Measurements from ENCODE around the gene ATP9A.
"Not testable (repeated sequence)": the region's sequence is repeated elsewhere in the genome, so short reads cannot be mapped to it uniquely, and the experiment has no call there.

ATP9A gene

GRCh38 chr20:51791626-51792025, 23.4 kb upstream of the ATP9A start:
- DNase-seq = no peak

- no peak for DNase-seq
Measured at GRCh38 chr20:51790256-51790655, 22.1 kb upstream of the ATP9A start.

- DNase-seq = no peak
Measured at GRCh38 chr20:51789434-51789833, 21.2 kb upstream of the ATP9A start.

- DNase-seq = no peak
Measured at GRCh38 chr20:51788822-51789221, 20.6 kb upstream of the ATP9A start.

GRCh38 chr20:51784299-51784698, 16.1 kb upstream of the ATP9A start:
- no peak for DNase-seq

- DNase-seq = not testable (repeated sequence)
Measured at GRCh38 chr20:51778229-51778759, 10.1 kb upstream of the ATP9A start.

GRCh38 chr20:51775241-51775640, 7.1 kb upstream of the ATP9A start:
- DNase-seq = no peak

GRCh38 chr20:51772236-51772635, 4.0 kb upstream of the ATP9A start:
- DNase-seq = no peak

- no peak for DNase-seq
Measured at GRCh38 chr20:51769976-51770615, 1.9 kb upstream of the ATP9A start.

GRCh38 chr20:51768759-51769517, 748 bp upstream of the ATP9A start:
- no peak for DNase-seq

GRCh38 chr20:51766994-51767866, 960 bp downstream of the ATP9A start:
- DNase-seq = peak; percentile 51

GRCh38 chr20:51765381-51765780, 2.8 kb downstream of the ATP9A start:
- not testable (repeated sequence) for DNase-seq

GRCh38 chr20:51763965-51764602, 4.1 kb downstream of the ATP9A start:
- no peak for DNase-seq

- DNase-seq = no peak
Measured at GRCh38 chr20:51760905-51761546, 7.2 kb downstream of the ATP9A start.

GRCh38 chr20:51759769-51760510, 8.2 kb downstream of the ATP9A start:
- no peak for DNase-seq

GRCh38 chr20:51758978-51759544, 9.1 kb downstream of the ATP9A start:
- no peak for DNase-seq

GRCh38 chr20:51757226-51757625, 11.0 kb downstream of the ATP9A start:
- DNase-seq = no peak

- no peak for DNase-seq
Measured at GRCh38 chr20:51756653-51757052, 11.5 kb downstream of the ATP9A start.

- not testable (repeated sequence) for DNase-seq
Measured at GRCh38 chr20:51753220-51753619, 15.0 kb downstream of the ATP9A start.

- DNase-seq = no peak
Measured at GRCh38 chr20:51752343-51752951, 15.7 kb downstream of the ATP9A start.
